ENCODE results near the gene ZNF99. TPM values are rescaled to one million over a fixed set of nuclear protein-coding genes. Genes with fewer than 3 reads are reported as not detected.

Gene ZNF99
- total RNA-seq, result not detected in 2 replicates
- long read RNA-seq, result 0 reads

GRCh38 chr19:22783651-22784410, at the start of gene ZNF99:
ZNF99 (minus strand) TSS chr19:22784151; CDS start chr19:22784016, 135 bp downstream.
- Mint-ChIP-seq H3K36me3 (ENCODE audit: unreplicated experiment) (peaks cover 5% of the 10 kb centered on the region), H3K4me1 (ENCODE audit: unreplicated experiment) (no peaks in the 10 kb centered on the region), H3K4me3 (ENCODE audit: unreplicated experiment) (no peak within 1 kb of the TSS), H3K27me3 (ENCODE audit: unreplicated experiment) (no peaks in the 10 kb centered on the region), H3K27ac (ENCODE audit: unreplicated experiment) (no peak within 1 kb of the TSS), H3K9me3 (ENCODE audit: unreplicated experiment) (peaks cover 21% of the 10 kb centered on the region)
- TF ChIP-seq CTCF (IDR thresholded peaks at IDR 0.05), result no peak
- no peak for DNase-seq (ENCODE audit: extremely low spot score, unreplicated experiment)

- no peak for TF ChIP-seq CTCF (IDR thresholded peaks at IDR 0.05)
- H3K4me1 Mint-ChIP-seq (ENCODE audit: unreplicated experiment), result no peaks in the 10 kb centered on the region
- peak; percentile 82 for DNase-seq (ENCODE audit: extremely low spot score, unreplicated experiment)
- H3K4me3 Mint-ChIP-seq (ENCODE audit: unreplicated experiment), result no peak within 1 kb of the TSS
- H3K27me3 Mint-ChIP-seq (ENCODE audit: unreplicated experiment), result no peaks in the 10 kb centered on the region
- peaks cover 2% of the 10 kb centered on the region for H3K36me3 Mint-ChIP-seq (ENCODE audit: unreplicated experiment)
- no peak within 1 kb of the TSS for H3K27ac Mint-ChIP-seq (ENCODE audit: unreplicated experiment)
- peaks cover 17% of the 10 kb centered on the region for H3K9me3 Mint-ChIP-seq (ENCODE audit: unreplicated experiment)
Observed at GRCh38 chr19:22832031-22832762, 48.2 kb upstream of the ZNF99 start, which contains the start of gene ZNF723. ZNF723 (plus strand) TSS chr19:22832291; CDS start chr19:22832380, 89 bp downstream.

- peak; percentile 56 for DNase-seq (ENCODE audit: extremely low spot score, unreplicated experiment)
- no peak for TF ChIP-seq CTCF (IDR thresholded peaks at IDR 0.05)
- Mint-ChIP-seq H3K9me3 (ENCODE audit: unreplicated experiment) (peaks cover 19% of the 10 kb centered on the region), H3K36me3 (ENCODE audit: unreplicated experiment) (peaks cover 2% of the 10 kb centered on the region), H3K27ac (ENCODE audit: unreplicated experiment) (no peak overlapping the region), H3K4me3 (ENCODE audit: unreplicated experiment) (no peak overlapping the region), H3K4me1 (ENCODE audit: unreplicated experiment) (no peaks in the 10 kb centered on the region), H3K27me3 (ENCODE audit: unreplicated experiment) (no peaks in the 10 kb centered on the region)
Observed at GRCh38 chr19:22831211-22831610, 47.3 kb upstream of the ZNF99 start.

- H3K27ac Mint-ChIP-seq (ENCODE audit: unreplicated experiment), result no peak overlapping the region
- no peaks in the 10 kb centered on the region for H3K27me3 Mint-ChIP-seq (ENCODE audit: unreplicated experiment)
- no peaks in the 10 kb centered on the region for H3K4me1 Mint-ChIP-seq (ENCODE audit: unreplicated experiment)
- H3K4me3 Mint-ChIP-seq (ENCODE audit: unreplicated experiment), result no peak overlapping the region
- peak; percentile 4 for DNase-seq (ENCODE audit: extremely low spot score, unreplicated experiment)
- TF ChIP-seq CTCF (IDR thresholded peaks at IDR 0.05), result no peak
- H3K36me3 Mint-ChIP-seq (ENCODE audit: unreplicated experiment), result no peaks in the 10 kb centered on the region
- H3K9me3 Mint-ChIP-seq (ENCODE audit: unreplicated experiment), result peaks cover 56% of the 10 kb centered on the region
Observed at GRCh38 chr19:22814124-22814523, 30.2 kb upstream of the ZNF99 start.

Measured in osteocyte (in vitro differentiated cells).